NCI-H748 treated with DMSO at 0.1 percent for 48 hours (cell line): ENCODE results near the gene GALNT8.

Source experiments
- DNase-seq: peaks from one replicate; lab custom pipeline; 2025; lab: John Stamatoyannopoulos, UW

Gene GALNT8

DNA sequence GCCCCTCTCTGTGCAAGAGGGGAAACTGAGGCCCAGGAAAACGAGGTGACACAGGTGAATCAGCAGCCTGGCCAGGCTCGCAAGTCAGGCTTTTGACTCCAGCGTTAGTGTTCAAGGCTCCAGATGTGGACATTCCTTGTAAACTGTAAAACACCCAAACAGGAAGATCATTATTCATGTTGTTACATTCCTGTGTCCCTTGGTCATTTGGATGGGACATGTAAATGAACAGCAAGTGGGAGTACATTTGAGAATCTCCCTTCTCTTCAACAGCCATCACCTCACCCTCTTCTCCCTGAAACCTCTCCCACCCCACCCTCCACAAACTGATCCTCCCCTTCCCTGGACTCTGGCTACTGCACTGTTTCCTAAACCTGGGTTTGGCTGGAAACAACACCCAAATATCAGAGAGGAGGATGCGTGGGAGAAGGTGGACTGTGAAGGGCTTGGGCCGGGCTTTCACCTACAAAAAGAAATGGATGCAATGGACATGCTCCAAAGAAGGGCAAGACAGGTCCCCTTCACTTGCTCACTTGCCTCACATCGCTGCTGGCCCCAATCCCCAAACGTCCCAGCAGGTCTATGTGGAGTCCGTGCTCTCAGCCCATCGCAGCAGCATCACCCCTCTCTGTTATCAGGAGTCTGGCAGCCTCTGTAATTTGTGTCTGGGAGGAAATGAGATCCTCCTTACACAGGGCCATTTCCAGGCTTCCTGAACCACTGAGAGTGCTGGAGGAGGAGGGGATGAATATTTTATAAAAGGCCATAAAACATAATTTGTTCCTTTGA lies 76.7 kb downstream of the GALNT8 start:
- DNase-seq: no peak

DNA sequence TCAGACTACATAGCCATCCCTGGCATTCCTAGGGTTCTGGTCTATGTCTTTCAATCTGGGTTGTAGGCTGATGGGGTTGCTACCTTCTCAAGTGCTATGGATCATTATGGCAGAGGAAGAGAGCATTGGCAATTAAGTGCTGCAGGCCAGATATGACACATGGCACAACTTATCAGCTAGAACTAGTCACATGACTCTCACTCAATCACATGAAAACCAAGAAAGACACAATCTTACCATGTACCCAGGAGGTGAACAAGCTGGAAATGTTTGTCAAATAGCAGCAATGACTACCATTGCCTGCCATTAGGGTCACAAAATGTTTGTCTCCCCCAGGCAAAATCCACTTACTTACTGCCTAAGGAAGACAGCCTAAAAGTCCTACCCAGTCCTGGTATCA lies 80.4 kb downstream of the GALNT8 start:
- DNase-seq: no peak

DNA sequence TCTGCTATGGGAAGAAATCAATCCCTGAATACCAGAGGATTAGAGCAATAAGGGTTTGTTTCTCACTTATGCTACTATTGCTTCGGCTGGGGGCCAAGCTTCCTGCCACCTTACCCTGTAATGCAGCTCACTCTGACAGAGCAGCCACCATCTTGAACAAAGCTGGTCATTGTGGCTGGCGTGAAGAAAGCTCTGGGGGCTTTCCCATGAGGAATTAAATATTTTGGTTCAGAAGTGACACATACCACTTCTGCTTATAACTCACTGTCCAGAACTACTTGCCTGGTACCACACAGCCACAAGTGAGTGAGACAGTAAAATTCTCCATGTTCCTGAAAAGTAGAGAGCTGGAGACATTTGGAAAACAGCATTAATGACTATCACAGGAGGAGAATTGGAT lies 82.6 kb downstream of the GALNT8 start:
- no peak for DNase-seq

DNA sequence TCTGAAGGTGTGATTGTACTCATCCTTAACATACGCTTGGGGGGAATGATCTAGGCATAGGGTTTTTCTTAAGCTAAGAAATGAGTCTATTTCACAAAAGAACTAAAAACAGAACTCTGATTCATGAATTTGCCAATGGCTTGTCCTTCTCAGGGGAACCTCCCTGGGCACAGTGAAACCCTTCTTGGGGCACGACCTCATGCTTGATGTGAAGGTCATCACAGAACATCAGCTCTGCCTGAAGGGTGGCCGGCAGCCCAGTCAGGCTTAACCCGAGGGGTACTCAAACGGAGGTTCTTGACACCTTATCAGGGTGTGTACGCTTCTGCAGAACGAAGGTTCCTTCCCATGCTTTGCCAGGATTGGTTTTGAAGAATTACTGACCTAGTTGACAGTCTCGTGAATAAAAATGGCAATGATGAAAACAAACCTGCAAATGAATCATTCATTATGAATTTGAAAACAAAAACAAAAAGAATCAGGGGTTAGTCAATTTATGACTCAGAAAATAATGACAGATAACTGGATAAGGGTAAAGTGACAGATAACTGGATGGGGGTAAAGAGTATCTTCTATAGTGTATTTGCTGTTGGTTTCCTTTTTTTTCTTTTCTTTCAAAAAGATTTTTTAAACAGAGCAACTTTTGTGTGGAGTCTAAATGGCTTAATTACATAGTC lies 86.4 kb downstream of the GALNT8 start:
- no peak for DNase-seq

DNA sequence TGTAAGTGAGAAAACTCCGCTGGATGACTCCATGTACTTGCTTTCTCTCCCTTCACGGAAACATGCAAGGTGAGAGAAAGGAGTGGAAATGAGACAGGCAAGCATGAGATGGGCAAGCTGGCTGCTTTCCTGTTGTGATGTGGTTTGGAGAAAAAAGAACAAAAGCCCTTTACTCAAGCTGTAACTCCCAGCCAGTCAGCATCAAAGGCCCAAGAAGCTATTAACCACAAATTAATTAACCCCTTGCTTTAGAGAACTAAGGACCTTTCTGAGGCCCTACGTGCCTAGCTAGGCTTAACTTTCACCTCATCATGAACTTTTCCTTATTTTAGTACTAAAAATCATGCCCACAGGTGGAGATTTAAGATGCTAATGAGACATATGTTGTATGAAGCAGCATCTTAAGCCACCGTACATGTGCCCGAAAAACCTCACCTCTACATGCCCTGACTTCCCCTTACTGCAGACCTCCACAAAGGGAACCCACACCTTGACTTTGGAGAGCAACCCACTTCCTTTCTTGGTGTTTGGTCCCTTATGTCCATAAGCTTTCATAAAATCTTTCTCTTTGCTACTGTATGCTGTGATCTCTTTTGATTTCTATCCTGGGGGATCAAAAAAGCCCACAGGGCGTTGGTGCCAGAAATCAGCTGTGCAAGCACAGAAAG lies 87.0 kb downstream of the GALNT8 start:
- DNase-seq: no peak

DNA sequence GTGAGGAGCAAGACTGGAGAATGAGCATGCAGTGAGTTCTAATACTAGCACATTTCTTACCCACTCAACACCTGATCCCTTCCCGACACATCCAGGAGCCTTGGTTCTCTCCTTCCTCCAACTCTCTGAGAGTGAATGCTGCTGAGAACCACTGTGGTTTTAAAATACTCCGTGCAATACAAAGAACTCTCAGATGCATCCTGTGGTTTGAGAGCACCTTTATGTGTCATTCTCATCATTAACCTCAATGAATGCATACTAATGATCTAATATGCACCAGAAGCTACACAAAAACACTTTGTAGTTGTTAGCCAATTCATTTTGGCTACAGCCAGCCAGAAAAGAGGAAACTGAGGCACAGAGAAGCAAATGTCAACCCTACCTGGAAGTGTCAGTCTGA lies 87.6 kb downstream of the GALNT8 start:
- DNase-seq: no peak

DNA sequence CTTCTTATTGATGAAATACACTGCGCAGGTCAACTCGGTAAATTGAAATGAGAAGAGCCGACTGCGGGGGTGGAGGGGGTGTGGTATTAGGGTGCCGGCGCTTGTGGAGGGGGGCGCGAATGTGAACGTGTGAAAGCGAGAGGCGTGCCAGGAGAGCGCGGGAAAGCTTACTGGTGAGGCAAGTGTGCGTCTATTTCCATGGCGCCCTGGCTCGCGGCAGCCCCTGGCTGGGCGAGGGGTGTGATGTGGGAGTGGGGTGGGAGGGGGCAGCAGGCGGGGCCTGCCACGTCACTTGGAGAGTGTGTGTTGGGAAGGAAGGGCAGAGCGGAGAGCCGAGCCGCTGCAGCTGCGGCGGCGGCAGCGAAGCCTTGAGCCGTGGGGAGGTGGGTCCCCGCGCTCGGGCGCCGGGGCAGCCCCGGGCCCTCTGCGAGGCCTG lies 88.8 kb downstream of the GALNT8 start:
- peak; percentile 45 for DNase-seq

DNA sequence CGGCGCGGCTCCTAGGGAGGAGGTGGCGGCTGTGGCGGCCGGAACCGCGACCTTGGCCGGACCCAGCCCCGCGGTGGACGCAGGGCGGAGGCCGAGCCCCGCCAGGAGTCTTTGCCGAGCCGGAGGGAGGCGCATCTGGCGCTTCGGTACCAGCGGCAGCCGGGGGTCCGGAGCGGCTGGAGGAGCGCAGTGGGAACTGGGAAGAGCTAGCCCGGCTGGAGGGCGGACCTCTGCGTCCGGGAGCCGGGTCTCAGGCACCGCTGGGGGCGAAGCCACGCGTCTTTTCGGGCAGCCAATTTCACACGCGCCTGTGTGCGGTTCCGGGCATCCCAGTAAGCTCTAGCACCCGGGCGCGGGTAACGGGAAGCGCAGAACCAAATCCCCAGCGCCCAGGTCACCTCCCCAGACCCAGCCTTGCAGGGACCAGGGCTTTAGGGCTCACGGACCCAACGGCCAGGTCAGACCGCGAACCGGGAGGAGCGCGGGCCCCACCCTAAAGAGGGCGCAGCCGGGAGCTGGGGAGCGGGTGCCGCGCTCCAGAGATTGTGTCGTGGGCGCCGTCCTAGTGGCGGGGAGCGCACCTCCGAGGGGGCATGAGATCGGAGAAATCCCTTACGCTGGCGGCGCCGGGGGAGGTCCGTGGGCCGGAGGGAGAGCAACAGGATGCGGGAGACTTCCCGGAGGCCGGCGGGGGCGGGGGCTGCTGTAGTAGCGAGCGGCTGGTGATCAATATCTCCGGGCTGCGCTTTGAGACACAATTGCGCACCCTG lies 89.4 kb downstream of the GALNT8 start:
- no peak for DNase-seq

DNA sequence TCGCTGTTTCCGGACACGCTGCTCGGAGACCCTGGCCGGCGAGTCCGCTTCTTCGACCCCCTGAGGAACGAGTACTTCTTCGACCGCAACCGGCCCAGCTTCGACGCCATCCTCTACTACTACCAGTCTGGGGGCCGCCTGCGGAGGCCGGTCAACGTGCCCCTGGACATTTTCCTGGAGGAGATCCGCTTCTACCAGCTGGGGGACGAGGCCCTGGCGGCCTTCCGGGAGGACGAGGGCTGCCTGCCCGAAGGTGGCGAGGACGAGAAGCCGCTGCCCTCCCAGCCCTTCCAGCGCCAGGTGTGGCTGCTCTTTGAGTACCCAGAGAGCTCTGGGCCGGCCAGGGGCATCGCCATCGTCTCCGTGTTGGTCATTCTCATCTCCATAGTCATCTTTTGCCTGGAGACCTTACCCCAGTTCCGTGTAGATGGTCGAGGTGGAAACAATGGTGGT lies 90.0 kb downstream of the GALNT8 start:
- DNase-seq: no peak

DNA sequence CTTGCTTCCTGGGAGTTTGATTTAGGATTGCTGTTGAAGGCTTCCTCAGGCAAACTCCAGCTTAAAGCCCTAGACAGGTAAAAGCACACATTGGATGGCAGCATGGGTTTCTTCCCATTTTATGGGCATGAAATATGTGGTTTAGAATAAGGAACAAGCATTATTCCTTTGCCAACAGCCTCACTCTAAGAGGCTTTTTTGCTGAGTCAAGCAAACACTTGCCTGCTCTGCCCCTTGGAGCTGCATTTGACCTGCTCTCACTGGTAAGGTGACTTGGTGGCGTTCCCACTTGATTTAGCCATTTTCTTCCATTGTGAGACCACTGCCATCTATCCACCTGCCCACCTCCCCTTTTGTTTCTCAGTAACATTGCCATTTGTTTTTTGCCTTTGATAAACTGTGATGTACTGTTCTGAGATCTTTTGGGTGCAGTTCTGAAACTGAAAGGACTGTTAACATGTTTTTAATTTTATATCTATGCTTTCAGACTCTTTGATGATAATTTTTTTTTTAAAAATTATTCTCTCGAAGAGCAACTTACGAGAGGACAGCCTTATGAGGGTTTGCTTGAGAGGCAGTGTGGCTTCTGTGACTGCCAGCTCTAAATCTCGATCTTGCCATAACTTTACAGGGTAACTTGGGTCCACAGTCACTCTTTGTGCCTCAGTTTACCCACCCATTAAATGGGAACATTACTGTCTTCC lies 92.6 kb downstream of the GALNT8 start:
- DNase-seq: no peak

DNA sequence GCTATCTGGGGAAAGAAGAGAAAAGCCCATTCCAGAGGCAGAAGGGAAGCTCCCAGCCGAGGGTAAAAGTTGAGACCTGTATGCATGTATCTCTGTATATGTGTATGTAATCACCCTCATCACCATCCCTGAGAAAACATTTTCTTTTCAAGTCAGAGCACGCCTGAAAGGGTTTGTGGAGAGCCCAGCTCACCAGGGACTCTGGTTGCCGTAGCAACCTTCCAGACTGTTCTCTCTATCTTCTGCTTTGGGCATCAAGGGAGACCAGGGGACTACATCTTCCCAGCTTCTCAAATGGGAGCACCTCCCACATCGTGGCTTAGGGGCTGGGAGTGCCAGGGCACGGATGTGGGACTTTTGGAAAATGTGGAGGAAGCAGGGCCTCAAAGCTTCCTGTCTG lies 93.5 kb downstream of the GALNT8 start:
- DNase-seq: no peak

DNA sequence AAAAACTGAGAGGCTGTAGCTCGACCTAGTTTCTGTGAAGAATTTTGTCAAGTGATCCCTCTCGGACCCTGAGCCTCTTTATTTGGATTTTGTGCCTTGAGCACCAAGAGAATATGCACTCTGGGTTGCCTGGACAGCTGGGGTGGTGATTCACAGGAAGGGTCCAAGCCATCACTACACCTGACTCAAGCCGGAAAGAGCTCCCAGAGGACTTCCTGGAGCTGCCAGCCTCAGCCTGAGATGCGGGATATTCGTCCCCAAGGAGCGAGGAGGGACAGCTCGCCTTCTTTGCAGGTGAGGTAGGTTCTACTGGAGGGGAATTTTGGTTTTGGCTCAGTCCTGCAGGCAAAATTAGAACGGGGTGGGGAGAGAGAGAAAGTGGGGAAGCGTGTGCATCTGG lies 94.3 kb downstream of the GALNT8 start:
- DNase-seq: no peak

DNA sequence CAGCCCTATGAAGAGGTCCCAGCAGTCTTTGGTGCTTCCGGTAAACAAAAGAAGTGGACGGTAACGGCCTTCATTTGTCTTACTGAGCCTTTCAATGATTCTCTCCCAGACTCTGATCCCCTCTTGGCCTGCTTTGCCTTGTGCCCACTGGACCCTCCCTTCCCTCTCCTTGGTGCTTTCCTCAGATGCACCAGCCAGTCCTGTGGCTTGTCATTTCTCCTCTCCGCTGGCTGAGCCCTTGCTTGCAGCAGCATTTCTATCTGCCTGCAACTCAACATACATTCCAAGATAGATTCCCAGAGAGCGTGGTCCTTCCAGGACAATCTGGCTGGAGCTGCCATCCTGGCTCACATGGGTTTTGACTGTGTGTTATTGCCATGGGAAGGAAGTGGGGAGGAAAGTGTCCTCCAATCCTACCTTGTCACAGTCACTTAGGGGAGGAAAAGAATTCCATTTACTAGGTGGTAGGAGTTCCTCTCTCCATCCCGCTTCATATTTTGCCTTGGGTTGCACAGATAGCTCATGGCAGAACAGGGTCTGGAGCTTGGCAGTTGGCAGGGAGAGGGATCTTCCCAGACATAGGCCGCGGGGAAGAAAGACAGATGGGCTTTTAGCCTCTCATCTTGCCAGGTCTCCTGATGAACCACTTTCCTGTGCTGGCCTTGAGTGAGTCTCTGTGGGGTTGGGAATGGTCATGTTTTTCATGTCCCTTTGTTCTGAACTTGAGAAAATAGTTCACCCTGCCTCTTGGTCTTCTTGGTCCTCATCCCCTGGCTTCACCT lies 96.7 kb downstream of the GALNT8 start:
- DNase-seq: no peak

DNA sequence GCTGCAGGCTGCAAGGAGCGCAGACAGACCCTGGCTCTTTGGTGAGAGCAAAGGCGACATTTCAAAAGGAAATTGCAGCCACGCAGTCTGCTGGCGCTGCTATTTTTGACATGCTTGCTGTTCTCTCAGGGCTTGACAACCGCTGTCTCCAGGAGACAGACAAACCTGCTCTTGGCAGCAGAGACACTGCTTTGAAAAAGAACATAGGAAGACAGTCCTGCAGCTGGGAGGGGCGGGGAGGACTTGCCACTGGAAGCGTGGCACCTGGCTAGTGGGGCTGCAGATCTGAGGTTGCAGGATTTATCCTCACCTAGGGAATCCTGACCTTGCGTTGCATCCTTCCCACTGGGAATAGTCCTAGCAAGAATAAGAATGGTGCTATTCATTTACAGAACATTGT lies 97.7 kb downstream of the GALNT8 start:
- DNase-seq: no peak

DNA sequence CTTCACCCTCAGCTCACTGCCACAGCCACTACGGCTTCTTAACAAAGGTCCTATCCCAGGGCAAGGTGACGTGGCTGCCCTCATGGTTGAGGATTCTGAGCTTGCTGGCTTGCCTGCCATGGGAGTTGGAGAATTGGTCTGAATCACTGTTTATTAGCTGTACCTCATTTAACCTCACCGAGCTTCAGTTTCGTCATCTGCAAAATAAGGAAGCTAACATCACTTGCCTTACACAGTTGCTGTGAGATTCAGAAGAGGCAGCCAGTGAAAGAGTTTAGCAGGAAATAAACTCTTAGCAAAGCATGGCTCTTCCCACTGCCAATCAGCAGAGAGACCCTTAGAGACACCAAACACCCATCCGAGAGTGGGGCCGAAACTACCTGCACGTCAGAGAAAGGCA lies 99.5 kb downstream of the GALNT8 start:
- no peak for DNase-seq

DNA sequence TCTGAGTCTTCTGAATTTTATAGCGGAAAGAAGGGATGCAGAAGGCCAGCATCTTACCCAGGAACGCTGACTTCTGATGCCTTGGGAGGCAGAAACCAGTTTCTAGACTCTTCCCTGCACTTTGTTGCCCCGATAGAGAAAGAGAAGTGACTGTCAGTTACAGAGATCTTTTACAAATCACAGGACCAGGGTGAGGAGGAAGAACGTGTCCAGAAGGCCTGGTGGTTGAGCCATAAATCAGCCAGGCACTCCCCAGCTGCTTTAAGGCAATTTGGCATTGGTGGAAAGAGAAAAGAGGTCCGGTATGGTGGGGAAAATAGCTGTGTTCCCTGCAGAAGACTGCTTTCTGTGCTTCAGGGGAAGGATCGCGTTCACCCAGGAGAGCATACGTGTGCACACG lies 100.8 kb downstream of the GALNT8 start:
- DNase-seq: no peak
